Large intestine (tissue), 3 donors: ENCODE data around the gene GAPVD1. TPM values are rescaled to one million over a fixed set of nuclear protein-coding genes. Genes with fewer than 3 reads are reported as not detected.
"Not testable (repeated sequence)": the region's sequence is repeated elsewhere in the genome, so short reads cannot be mapped to it uniquely, and the experiment has no call there.

Source experiments
- DNase-seq, 2 donors: peaks; one replicate each; pipeline versions ENCODE4 v3.0.0 to v3.0.0-alpha.2; 2013
- H3K27ac ChIP-seq: one replicate; pipeline ENCODE4 v1.5.1; 2013; ENCODE audit warnings: low read length
- H3K27me3 ChIP-seq: 2 replicates; pipeline ENCODE4 v1.6.1; 2013; ENCODE audit warnings: low read length; ENCODE audit not compliant: control insufficient read depth, insufficient read depth
- H3K36me3 ChIP-seq: 2 replicates; pipeline ENCODE4 v1.6.1; 2013; ENCODE audit warnings: low read length; ENCODE audit not compliant: control insufficient read depth, insufficient read depth
- H3K4me1 ChIP-seq: one replicate; pipeline ENCODE4 v1.6.1; 2013; ENCODE audit warnings: low read length; ENCODE audit not compliant: control insufficient read depth, insufficient read depth
- H3K4me3 ChIP-seq: one replicate; pipeline ENCODE4 v1.5.1; 2013; ENCODE audit warnings: low read length
- H3K9me3 ChIP-seq: one replicate; pipeline ENCODE4 v1.6.1; 2013; ENCODE audit warnings: mild to moderate bottlenecking, low read depth, low read length, moderate library complexity; ENCODE audit not compliant: control insufficient read depth
- WGBS: methylation state at CpG from one replicate; pipeline ENCODE4 v1.1.5; 2013; ENCODE audit warnings: low lambda C conversion rate; ENCODE audit not compliant: insufficient coverage; 5-methylcytosine and 5-hydroxymethylcytosine counted together
- polyA plus RNA-seq: library from polyadenylated mRNA; unstranded; fragments of 120-200 nt; gene quantifications from one replicate; pipeline ENCODE4 v1.2.1, GENCODE V29; 2013

The GAPVD1 gene
- polyA plus RNA-seq, 1 donor, result 27.6 TPM

DNA sequence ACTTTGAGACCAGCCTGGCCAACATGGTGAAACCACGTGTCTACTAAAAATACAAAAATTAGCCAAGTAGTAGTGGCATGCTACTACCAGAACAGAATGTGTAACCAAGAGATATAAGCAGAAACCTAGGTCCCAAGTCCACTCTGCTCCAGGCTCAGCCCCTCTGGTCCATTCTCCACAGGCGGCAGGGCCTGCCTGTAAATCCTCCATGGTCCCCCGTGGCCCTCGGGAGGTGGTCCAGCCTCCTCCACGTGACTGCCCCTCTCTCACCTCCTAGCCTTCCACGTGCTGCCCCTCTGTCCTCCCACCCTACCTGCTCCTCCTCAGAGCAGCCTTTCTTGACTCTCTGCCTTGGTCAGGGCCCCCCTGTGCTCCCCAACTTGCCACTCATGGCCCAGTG lies 127.4 kb downstream of the GAPVD1 start:
- H3K4me1 ChIP-seq, result no peaks in the 10 kb centered on the region
- 40% methylated on average over 1 of the region's 6 CpGs for WGBS
- H3K36me3 ChIP-seq, result no peaks in the 10 kb centered on the region
- no peak overlapping the region for H3K27ac ChIP-seq
- no peaks in the 10 kb centered on the region for H3K9me3 ChIP-seq
- no peak for DNase-seq
- H3K27me3 ChIP-seq, result no peaks in the 10 kb centered on the region
- H3K4me3 ChIP-seq, result no peak overlapping the region

- DNase-seq, result no peak
- Histone ChIP-seq H3K4me1 (no peaks in the 10 kb centered on the region), H3K27me3 (no peaks in the 10 kb centered on the region), H3K27ac (no peak overlapping the region), H3K9me3 (no peaks in the 10 kb centered on the region), H3K36me3 (no peaks in the 10 kb centered on the region), H3K4me3 (no peak overlapping the region)
- WGBS, result no CpG with 5 or more reads among the region's 6 CpGs
Observed at GRCh38 chr9:125391704-125392103, 130.1 kb downstream of the GAPVD1 start.

DNA sequence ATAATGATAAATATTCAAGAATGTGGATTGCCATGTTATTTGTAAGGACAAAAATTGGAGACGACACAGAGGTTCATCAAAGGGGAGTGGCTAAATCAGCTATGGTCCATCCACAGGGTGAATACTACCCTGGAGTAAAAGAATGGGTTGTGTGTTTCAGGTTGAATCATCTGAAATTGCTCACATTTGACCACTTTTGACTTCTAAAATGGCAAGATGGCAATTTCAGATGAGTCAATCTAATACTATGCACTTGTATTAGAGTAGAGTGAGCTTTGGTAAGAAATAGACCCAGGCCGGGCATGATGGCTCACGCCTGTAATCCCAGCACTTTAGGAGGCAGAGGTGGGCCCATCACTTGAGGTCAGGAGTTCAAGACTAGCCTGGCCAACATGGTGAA lies 131.8 kb downstream of the GAPVD1 start:
- Histone ChIP-seq H3K27ac (no peak overlapping the region), H3K4me3 (no peak overlapping the region), H3K36me3 (no peaks in the 10 kb centered on the region), H3K4me1 (no peaks in the 10 kb centered on the region), H3K27me3 (no peaks in the 10 kb centered on the region), H3K9me3 (no peaks in the 10 kb centered on the region)
- no peak for DNase-seq
- WGBS, result no CpG with 5 or more reads among the region's 3 CpGs

DNA sequence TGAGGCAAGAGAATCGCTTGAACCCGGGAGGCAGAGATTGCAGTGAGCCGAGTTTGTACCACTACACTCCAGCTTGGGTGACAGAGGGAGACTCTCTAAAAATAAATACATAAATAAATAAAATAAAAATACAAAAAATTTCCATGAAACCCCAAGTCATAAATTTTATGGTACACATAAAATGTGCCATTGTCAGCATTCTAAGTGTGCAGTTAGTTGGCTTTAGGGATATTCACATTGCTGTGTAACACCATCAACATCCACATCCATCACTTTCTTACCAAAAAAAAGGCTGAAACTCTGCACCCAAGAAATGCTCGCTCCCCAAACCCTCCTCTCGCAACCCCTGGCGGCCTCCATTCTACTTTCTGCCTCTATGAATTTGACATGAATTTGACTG lies 135.2 kb downstream of the GAPVD1 start:
- no peaks in the 10 kb centered on the region for H3K4me1 ChIP-seq
- H3K27me3 ChIP-seq, result no peaks in the 10 kb centered on the region
- DNase-seq, result no peak
- WGBS, result 80% methylated on average over 1 of the region's 6 CpGs
- no peaks in the 10 kb centered on the region for H3K9me3 ChIP-seq
- H3K36me3 ChIP-seq, result no peaks in the 10 kb centered on the region
- no peak overlapping the region for H3K4me3 ChIP-seq
- no peak overlapping the region for H3K27ac ChIP-seq

DNA sequence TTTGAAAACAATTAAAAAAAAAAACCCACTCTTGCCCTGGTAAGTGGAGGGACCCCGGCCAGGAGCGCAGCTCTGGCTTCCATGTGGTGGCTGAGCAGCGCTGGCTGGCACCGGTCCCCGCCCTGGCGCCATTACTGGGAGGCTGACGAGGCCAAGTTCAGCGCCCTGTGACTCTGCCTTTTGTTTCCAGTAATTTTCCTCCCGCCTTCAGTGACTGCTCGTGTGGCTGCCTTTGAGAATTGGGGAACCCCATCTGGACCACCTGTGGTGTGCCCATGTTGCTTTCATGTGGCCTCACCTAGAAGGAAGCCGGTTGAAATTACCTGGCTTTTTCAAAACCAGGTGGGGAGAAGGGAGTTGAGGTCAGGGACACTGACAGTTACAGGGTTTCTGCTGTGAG lies 136.1 kb downstream of the GAPVD1 start:
- H3K4me3 ChIP-seq, result no peak overlapping the region
- H3K27ac ChIP-seq, result no peak overlapping the region
- H3K4me1 ChIP-seq, result no peaks in the 10 kb centered on the region
- DNase-seq, result no peak
- H3K9me3 ChIP-seq, result no peaks in the 10 kb centered on the region
- no CpG with 5 or more reads among the region's 11 CpGs for WGBS
- H3K27me3 ChIP-seq, result no peaks in the 10 kb centered on the region
- H3K36me3 ChIP-seq, result no peaks in the 10 kb centered on the region

DNA sequence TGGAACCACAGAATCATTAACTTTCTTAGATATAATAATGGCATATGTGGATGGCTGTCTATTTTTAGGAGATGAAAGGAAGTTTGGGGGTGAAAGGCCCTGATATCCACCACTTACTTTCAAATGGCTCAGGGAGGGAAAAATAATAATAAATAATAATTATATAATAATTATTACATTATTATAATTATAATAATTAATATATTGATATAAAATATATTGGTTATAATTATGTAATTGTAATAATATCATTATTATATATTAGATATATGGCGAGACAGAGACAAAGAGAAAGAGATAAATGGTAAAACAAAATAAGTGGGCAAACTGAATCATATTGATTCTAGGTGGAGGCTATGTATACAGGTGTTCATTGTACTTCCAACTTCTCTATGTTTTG lies 136.6 kb downstream of the GAPVD1 start:
- Histone ChIP-seq H3K27me3 (no peaks in the 10 kb centered on the region), H3K4me1 (no peaks in the 10 kb centered on the region), H3K9me3 (no peaks in the 10 kb centered on the region), H3K36me3 (no peaks in the 10 kb centered on the region), H3K4me3 (no peak overlapping the region), H3K27ac (no peak overlapping the region)
- WGBS, result no CpG with 5 or more reads among the region's 1 CpG
- no peak for DNase-seq

DNA sequence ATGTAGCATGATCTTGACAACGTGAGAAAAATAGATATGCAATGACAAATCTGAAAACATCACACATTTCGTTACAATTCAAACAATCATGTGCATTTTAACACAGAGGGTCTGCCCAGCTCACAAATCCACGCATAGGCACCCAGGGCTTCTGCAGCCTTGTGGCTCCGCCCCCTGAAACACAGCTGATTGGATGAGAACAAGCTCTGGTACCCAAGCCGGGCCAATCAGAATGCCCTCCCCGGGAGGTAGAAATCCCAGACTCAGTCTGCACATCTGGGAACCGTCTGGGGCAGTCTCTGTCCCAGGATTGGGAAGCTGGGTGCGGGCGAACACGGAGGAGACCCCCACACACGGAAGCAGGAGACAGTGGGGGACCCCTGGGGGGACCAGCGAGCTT lies 137.5 kb downstream of the GAPVD1 start:
- H3K36me3 ChIP-seq, result no peaks in the 10 kb centered on the region
- H3K9me3 ChIP-seq, result no peaks in the 10 kb centered on the region
- no peaks in the 10 kb centered on the region for H3K27me3 ChIP-seq
- H3K27ac ChIP-seq, result no peak overlapping the region
- WGBS, result no CpG with 5 or more reads among the region's 12 CpGs
- no peak for DNase-seq
- no peak overlapping the region for H3K4me3 ChIP-seq
- no peaks in the 10 kb centered on the region for H3K4me1 ChIP-seq

- H3K9me3 ChIP-seq, result no peaks in the 10 kb centered on the region
- H3K27ac ChIP-seq, result no peak overlapping the region
- no peaks in the 10 kb centered on the region for H3K4me1 ChIP-seq
- no peak for DNase-seq
- H3K36me3 ChIP-seq, result no peaks in the 10 kb centered on the region
- no peak overlapping the region for H3K4me3 ChIP-seq
- no peaks in the 10 kb centered on the region for H3K27me3 ChIP-seq
- no CpG with 5 or more reads among the region's 20 CpGs for WGBS
Observed at GRCh38 chr9:125399666-125400065, 138.0 kb downstream of the GAPVD1 start.

DNA sequence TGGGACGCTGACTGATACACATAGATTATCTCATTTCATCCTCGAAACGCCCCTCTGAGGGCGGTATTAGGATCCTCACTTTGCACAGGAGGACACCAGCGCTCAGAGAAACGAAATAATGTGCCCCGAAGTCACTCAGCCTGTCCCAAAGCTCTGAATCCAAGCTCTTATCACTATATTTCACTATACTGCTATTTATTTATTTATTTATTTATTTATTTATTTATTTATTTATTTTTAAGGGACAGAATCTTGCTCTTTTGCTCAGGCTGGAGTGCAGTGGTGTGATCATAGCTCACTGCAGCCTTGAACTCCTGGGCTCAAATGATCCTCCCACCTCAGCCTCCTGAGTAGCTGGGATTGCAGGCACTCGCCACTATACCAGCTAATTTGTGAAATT lies 138.6 kb downstream of the GAPVD1 start:
- WGBS, result 81% methylated on average over 6 of the region's 8 CpGs
- not testable (repeated sequence) for H3K36me3 ChIP-seq, H3K27me3 ChIP-seq, H3K27ac ChIP-seq, H3K4me3 ChIP-seq, DNase-seq, H3K4me1 ChIP-seq, H3K9me3 ChIP-seq

GRCh38 chr9:125400725-125401716 lies 139.4 kb downstream of the GAPVD1 start:
- H3K36me3 ChIP-seq, result no peaks in the 10 kb centered on the region
- H3K27me3 ChIP-seq, result no peaks in the 10 kb centered on the region
- no peaks in the 10 kb centered on the region for H3K4me1 ChIP-seq
- WGBS, result no CpG with 5 or more reads among the region's 12 CpGs
- no peaks in the 10 kb centered on the region for H3K9me3 ChIP-seq
- no peak overlapping the region for H3K27ac ChIP-seq
- DNase-seq, result no peak
- no peak overlapping the region for H3K4me3 ChIP-seq

GRCh38 chr9:125404733-125405132 lies 143.1 kb downstream of the GAPVD1 start:
- H3K36me3 ChIP-seq, result no peaks in the 10 kb centered on the region
- no peak overlapping the region for H3K4me3 ChIP-seq
- DNase-seq, result no peak
- WGBS, result no CpG with 5 or more reads among the region's 7 CpGs
- no peak overlapping the region for H3K27ac ChIP-seq
- peaks cover 6% of the 10 kb centered on the region for H3K9me3 ChIP-seq
- H3K4me1 ChIP-seq, result peaks cover 4% of the 10 kb centered on the region
- H3K27me3 ChIP-seq, result peaks cover 15% of the 10 kb centered on the region
